ENCODE measurements around the gene ARSJ. TPM values are rescaled to one million over a fixed set of nuclear protein-coding genes. Genes with fewer than 3 reads are reported as not detected.

The ARSJ gene
- total RNA-seq, 4 donors from 2014 or later: 18.1 to 26.0 (median 21.2) TPM

DNA sequence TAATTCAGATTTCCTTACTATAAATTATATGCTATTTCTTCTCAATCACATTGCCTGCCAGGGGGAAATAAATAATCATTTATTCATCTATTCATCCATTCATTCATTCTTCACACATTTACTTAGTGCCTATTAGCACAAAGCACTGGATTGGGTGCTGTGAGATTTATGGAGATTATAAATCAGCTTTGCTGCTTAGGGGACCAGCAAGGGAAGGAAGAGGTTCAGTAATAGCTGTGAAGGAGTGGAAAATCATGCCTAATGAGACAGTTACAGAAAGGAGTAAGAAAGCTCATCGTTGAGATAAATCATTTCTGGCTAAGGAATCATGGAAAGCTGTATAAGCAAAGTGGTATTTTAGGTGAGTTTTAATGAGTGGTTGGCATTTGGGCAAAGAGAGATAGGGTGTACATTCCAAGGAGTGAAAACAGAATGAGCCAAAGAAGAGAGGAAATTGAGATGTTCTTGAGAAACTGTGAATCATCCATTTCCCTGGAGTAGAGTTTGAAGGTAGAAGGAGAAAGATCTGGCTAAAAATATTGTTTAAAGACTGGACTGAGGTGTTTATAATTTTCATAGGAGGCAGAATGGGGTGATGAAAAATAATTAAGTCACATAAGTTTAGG lies 9.6 kb downstream of the ARSJ start:
- intact Hi-C loops (cut with DNase I): loop anchor here (10.0 kb wide), 4 partner anchors 205 to 565 kb away; partner anchors contain the start of gene CAMK2D
- WGBS: 55% methylated on average over 1 of the region's 1 CpG
- Histone ChIP-seq H3K27me3 (no peaks in the 10 kb centered on the region), H3K36me3 (no peaks in the 10 kb centered on the region), H3K9me3 (peaks cover 0 to 7% (median 0%) of the 10 kb centered on the region in 4 donors), H3K4me3 (no peak overlapping the region), H3K4me1 (peaks cover 0 to 36% (median 20%) of the 10 kb centered on the region in 4 donors), H3K27ac (replicated peaks in 1 of 4) (peak overlapping the region; percentile 10 to 31 (median 22))
- DNase-seq (ENCODE audit: extremely low spot score): no peak
- TF ChIP-seq EP300 (IDR thresholded peaks at IDR 0.05) (no peak), POLR2AphosphoS5 (IDR thresholded peaks at IDR 0.05) (no peak), CTCF (IDR thresholded peaks at IDR 0.05) (no peak)

DNA sequence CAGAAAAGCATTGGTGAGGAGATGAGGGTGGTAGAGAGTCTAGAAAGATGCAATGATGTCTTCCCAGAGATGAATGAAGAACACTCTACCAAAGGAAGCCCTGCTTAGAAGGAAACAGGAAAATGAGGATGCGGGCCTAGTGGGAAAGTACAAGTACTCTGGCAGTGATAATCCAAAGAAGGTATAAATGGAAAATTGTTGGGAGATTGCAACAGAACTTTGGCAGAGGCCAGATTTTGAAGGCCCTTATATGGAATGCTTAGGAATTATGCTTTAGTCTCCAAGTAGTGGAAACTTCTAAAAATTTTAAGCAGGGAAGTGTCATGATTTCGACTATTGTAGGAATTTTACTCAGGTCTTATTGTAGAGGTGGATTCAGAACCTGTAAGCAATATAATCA lies 11.0 kb downstream of the ARSJ start:
- peaks cover 0 to 36% (median 27%) of the 10 kb centered on the region in 4 donors for H3K4me1 ChIP-seq
- TF ChIP-seq POLR2AphosphoS5 (IDR thresholded peaks at IDR 0.05): no peak
- TF ChIP-seq EP300 (IDR thresholded peaks at IDR 0.05): no peak
- TF ChIP-seq POLR2A (IDR thresholded peaks at IDR 0.05; ENCODE audit: low read depth): no peak
- no peak for TF ChIP-seq CTCF (IDR thresholded peaks at IDR 0.05)
- H3K9me3 ChIP-seq: no peaks in the 10 kb centered on the region
- intact Hi-C loops (cut with DNase I): loop anchor here (10.0 kb wide), 1 partner anchor 504 kb away; no protein-coding TSS in a partner anchor
- H3K27me3 ChIP-seq: no peaks in the 10 kb centered on the region
- H3K4me3 ChIP-seq: no peak overlapping the region
- WGBS: 78% methylated on average over 2 of the region's 2 CpGs
- no peaks in the 10 kb centered on the region for H3K36me3 ChIP-seq
- DNase-seq (ENCODE audit: extremely low spot score): no peak
- H3K27ac ChIP-seq (replicated peaks in 1 of 4): peak overlapping the region in 2 of 4 donors; percentile 13 to 35

DNA sequence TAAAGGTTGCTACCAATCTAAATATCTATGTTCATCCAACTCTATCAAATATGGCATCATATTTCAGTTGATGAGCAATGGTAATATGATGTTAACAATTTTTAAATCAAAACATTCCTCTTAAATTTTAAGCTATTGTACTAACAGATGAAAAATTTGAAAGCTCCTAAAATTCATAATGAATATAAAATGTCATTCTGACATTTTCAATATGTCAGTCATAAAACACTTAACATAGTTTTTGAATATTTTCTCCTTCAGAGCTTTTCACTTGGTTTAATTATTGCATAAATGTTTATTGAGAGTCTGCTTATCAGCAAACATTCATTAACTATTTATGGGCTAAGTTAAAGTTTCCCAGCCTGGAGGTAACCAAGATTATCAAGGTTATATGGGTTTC lies 11.8 kb downstream of the ARSJ start:
- H3K36me3 ChIP-seq: no peaks in the 10 kb centered on the region
- intact Hi-C loops (cut with DNase I): loop anchor here (10.0 kb wide), 1 partner anchor 503 kb away; no protein-coding TSS in a partner anchor
- H3K27me3 ChIP-seq: no peaks in the 10 kb centered on the region
- no peaks in the 10 kb centered on the region for H3K9me3 ChIP-seq
- no peak for DNase-seq (ENCODE audit: extremely low spot score)
- H3K4me3 ChIP-seq: no peak overlapping the region
- no peak overlapping the region for H3K27ac ChIP-seq (replicated peaks in 1 of 4)
- H3K4me1 ChIP-seq: peaks cover 0 to 39% (median 30%) of the 10 kb centered on the region in 4 donors
- no peak for TF ChIP-seq POLR2A (IDR thresholded peaks at IDR 0.05; ENCODE audit: low read depth)
- TF ChIP-seq POLR2AphosphoS5 (IDR thresholded peaks at IDR 0.05): no peak
- TF ChIP-seq CTCF (IDR thresholded peaks at IDR 0.05): no peak
- TF ChIP-seq EP300 (IDR thresholded peaks at IDR 0.05): no peak

DNA sequence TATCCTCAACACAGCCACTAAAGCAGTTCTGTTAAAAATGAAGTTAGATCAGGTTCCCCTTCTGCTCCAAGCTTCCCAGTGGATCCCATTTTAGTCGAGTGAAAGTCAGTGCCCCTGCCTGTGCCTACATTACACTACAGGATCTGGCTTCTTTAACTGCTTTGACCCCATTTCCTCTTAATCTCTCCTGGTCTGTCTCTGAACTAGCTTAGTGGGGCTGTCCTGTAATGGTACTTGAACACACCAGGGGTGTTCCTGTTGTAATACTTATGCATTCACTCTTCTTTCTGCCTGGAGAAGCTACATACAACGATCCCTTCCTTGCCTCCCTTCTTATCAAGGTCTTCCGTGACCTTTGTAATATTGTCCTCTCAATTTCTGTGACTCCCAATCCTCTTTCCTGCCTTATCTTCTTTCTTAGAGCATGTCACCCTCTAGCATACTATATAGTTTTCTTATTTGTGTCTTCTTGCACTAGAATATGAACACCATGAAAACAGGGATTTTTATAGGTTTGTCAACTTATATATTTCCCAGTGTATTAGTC lies 16.7 kb downstream of the ARSJ start:
- Histone ChIP-seq H3K4me1 (peaks cover 0 to 58% (median 57%) of the 10 kb centered on the region in 4 donors), H3K27me3 (no peaks in the 10 kb centered on the region), H3K36me3 (no peaks in the 10 kb centered on the region), H3K4me3 (no peak overlapping the region), H3K27ac (replicated peaks in 1 of 4) (peak overlapping the region; percentile 4 to 56 (median 39)), H3K9me3 (no peaks in the 10 kb centered on the region)
- no peak for DNase-seq (ENCODE audit: extremely low spot score)
- 86% methylated on average over 3 of the region's 3 CpGs for WGBS
- intact Hi-C loops (cut with DNase I): loop anchor here (10.0 kb wide), 1 partner anchor 498 kb away; no protein-coding TSS in a partner anchor
- TF ChIP-seq POLR2AphosphoS5 (IDR thresholded peaks at IDR 0.05): no peak
- no peak for TF ChIP-seq POLR2A (IDR thresholded peaks at IDR 0.05; ENCODE audit: low read depth)
- TF ChIP-seq CTCF (IDR thresholded peaks at IDR 0.05): no peak
- no peak for TF ChIP-seq EP300 (IDR thresholded peaks at IDR 0.05)

All from esophagus muscularis mucosa (tissue), 4 donors.